ENCODE measurements around the gene PPP6R3. TPM values are rescaled to one million over a fixed set of nuclear protein-coding genes. Genes with fewer than 3 reads are reported as not detected.
"Not testable (repeated sequence)": the region's sequence is repeated elsewhere in the genome, so short reads cannot be mapped to it uniquely, and the experiment has no call there.

Gene PPP6R3
- total RNA-seq, 1 donor from 2014 or later = 121 TPM

DNA sequence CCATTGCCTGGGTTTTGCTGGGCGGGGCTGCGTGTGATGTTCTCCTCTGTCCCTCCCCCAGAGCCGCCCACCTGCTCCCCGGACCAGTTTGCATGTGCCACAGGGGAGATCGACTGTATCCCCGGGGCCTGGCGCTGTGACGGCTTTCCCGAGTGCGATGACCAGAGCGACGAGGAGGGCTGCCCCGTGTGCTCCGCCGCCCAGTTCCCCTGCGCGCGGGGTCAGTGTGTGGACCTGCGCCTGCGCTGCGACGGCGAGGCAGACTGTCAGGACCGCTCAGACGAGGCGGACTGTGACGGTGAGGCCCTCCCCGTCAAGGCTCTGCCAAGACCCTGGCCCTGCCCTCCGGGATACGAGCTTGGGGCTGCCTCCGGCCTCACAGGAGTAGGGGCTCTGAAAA, 27.0 kb upstream of the PPP6R3 start:
- intact Hi-C loops (cut with DNase I) = no loop called here
- ATAC-seq = no peak
- no peak for DNase-seq (ENCODE audit: low spot score)

GRCh38 chr11:68434159-68434558, 26.4 kb upstream of the PPP6R3 start:
- intact Hi-C loops (cut with DNase I); ATAC-seq; DNase-seq (ENCODE audit: low spot score): not testable (repeated sequence)

- DNase-seq (ENCODE audit: low spot score) (no peak), ATAC-seq (no peak)
- intact Hi-C loops (cut with DNase I) = no loop called here
These were observed 24.2 kb upstream of the PPP6R3 start for GRCh38 chr11:68436162-68436888.

GRCh38 chr11:68436985-68437926, 23.3 kb upstream of the PPP6R3 start:
- intact Hi-C loops (cut with DNase I) = no loop called here
- DNase-seq (ENCODE audit: low spot score) (no peak), ATAC-seq (peak; percentile 72)

- ATAC-seq (peak; percentile 3), DNase-seq (ENCODE audit: low spot score) (no peak)
- intact Hi-C loops (cut with DNase I) = no loop called here
These were observed 22.5 kb upstream of the PPP6R3 start for GRCh38 chr11:68437927-68438657.

GRCh38 chr11:68438658-68439259, 21.8 kb upstream of the PPP6R3 start:
- ATAC-seq (no peak), DNase-seq (ENCODE audit: low spot score) (no peak)
- intact Hi-C loops (cut with DNase I) = no loop called here

GRCh38 chr11:68439355-68440065, 21.0 kb upstream of the PPP6R3 start:
- ATAC-seq (peak; percentile 50), DNase-seq (ENCODE audit: low spot score) (no peak)
- intact Hi-C loops (cut with DNase I) = no loop called here

- no peak for DNase-seq (ENCODE audit: low spot score)
These were observed 20.3 kb upstream of the PPP6R3 start for GRCh38 chr11:68440224-68440623.

GRCh38 chr11:68441466-68442230, 18.9 kb upstream of the PPP6R3 start:
- DNase-seq (ENCODE audit: low spot score) = no peak
- intact Hi-C loops (cut with DNase I) = no loop called here
- no peak for ATAC-seq

More at GRCh38 chr11:68440224-68440623, 20.3 kb upstream of the PPP6R3 start:
- intact Hi-C loops (cut with DNase I) = no loop called here
- ATAC-seq = no peak

- intact Hi-C loops (cut with DNase I) = no loop called here
- DNase-seq (ENCODE audit: low spot score) (no peak), ATAC-seq (no peak)
These were observed 18.1 kb upstream of the PPP6R3 start for GRCh38 chr11:68442433-68442832.

- intact Hi-C loops (cut with DNase I) = no loop called here
- no peak for ATAC-seq
- no peak for DNase-seq (ENCODE audit: low spot score)
These were observed 16.0 kb upstream of the PPP6R3 start for GRCh38 chr11:68444566-68444965.

GRCh38 chr11:68445531-68446035, 15.0 kb upstream of the PPP6R3 start:
- ATAC-seq (no peak), DNase-seq (ENCODE audit: low spot score) (no peak)
- intact Hi-C loops (cut with DNase I) = loop anchor here (5.0 kb wide), 1 partner anchor 183 kb away; no protein-coding TSS in a partner anchor

DNA sequence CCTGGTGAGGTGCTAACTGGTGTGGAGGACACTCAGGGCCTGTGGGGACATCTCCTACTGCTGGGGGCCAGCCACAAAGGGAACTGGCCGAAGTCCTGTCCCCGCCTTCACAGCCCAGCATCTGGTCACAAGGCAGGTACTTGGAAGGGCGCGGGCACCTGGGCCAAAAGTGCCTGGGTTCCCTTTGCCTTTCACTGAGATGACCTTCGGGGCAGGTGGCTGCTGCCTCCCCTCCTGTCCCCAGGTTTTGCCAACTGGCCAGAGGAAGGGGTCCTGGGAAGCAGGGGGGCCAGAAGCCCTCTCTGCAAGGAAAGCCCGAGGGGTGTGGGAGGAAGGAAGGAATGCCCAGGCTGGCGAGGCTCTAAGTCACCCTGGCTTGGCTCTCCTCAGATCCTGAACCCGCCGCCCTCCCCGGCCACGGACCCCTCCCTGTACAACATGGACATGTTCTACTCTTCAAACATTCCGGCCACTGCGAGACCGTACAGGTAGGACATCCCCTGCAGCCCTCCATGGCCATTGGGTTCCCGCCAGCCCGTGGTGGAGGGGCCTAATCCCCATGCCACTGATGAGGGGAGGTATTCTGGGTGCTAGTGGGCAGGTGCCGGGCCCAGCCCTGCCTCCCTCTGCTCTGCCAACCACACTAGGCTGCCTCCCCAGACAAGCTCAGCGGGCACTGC, 14.4 kb upstream of the PPP6R3 start:
- intact Hi-C loops (cut with DNase I) = loop anchor here (5.0 kb wide), 1 partner anchor 184 kb away; no protein-coding TSS in a partner anchor
- peak; percentile 6 for ATAC-seq
- no peak for DNase-seq (ENCODE audit: low spot score)

- ATAC-seq (peak; percentile 93), DNase-seq (ENCODE audit: low spot score) (peak; percentile 90)
- intact Hi-C loops (cut with DNase I) = loop anchor here (5.0 kb wide), 1 partner anchor 185 kb away; no protein-coding TSS in a partner anchor
These were observed 13.3 kb upstream of the PPP6R3 start for GRCh38 chr11:68447015-68447801.

- DNase-seq (ENCODE audit: low spot score); ATAC-seq: not testable (repeated sequence)
- intact Hi-C loops (cut with DNase I) = loop anchor here (5.0 kb wide), 1 partner anchor 186 kb away; no protein-coding TSS in a partner anchor
These were observed 12.6 kb upstream of the PPP6R3 start for GRCh38 chr11:68447914-68448313.

DNA sequence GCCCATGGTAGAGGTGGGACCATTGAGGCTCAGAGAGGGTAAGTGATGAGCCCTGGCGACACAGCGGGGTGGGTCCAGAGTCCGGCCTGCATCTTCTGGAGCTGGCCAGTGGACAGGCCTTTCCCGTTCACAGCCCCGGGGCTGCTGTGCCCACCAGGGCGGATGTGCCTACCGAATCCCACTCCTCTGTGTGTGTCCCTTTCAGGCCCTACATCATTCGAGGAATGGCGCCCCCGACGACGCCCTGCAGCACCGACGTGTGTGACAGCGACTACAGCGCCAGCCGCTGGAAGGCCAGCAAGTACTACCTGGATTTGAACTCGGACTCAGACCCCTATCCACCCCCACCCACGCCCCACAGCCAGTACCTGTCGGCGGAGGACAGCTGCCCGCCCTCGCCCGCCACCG, 11.9 kb upstream of the PPP6R3 start:
- no peak for ATAC-seq
- intact Hi-C loops (cut with DNase I) = loop anchor here (5.0 kb wide), 1 partner anchor 186 kb away; no protein-coding TSS in a partner anchor
- no peak for DNase-seq (ENCODE audit: low spot score)

Data from sciatic nerve (tissue), 2 donors.